ENCODE measurements around the gene GCGR. TPM values are rescaled to one million over a fixed set of nuclear protein-coding genes. Genes with fewer than 3 reads are reported as not detected.

Gene GCGR
- total RNA-seq: 7.8 TPM

DNA sequence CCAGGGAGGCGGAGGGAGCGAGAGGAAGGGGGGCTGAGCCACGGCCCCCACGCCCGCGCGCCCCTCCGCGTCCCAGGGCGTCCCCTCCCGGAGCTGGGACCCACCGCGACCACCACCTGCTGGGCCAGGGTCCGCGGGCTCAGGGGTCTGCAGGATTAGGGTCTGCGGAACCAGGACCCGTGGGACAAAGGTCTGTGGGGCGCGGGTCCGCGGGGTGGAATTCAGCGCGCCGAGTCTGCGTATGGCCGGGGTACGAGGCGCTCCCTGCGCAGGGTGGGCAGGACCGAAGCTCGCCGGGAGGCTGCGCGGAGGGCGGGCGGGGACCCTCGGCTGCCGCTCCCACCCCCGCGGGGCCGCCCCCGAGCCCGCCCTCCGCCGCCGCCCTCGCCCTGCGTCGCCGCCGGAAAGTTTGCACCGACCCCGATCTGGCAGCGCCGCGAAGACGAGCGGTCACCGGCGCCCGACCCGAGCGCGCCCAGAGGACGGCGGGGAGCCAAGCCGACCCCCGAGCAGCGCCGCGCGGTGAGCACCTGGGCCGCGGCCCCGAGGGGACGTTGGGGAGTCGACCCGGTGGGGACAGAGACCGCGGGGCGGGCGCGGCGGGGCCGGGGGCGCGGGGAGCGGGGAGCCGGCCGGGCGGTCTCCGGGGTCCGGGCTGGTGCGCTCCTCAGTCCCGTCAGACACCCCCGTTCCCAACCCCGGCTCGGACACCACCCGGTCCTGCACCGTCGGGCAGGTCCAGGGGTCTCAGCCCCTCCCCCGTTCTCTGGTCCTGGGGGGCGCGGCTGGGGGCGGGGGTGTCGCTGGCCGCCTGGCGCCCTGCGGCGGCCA, at the start of gene GCGR:
GCGR (plus strand) TSS at position 423 of the 831 bp plus-strand sequence. CDS start 4,869 bp downstream, outside the sequence.
- intact Hi-C loops (cut with DNase I): no loop called here
- ATAC-seq: no peak
- DNase-seq (ENCODE audit: low spot score): no peak

DNA sequence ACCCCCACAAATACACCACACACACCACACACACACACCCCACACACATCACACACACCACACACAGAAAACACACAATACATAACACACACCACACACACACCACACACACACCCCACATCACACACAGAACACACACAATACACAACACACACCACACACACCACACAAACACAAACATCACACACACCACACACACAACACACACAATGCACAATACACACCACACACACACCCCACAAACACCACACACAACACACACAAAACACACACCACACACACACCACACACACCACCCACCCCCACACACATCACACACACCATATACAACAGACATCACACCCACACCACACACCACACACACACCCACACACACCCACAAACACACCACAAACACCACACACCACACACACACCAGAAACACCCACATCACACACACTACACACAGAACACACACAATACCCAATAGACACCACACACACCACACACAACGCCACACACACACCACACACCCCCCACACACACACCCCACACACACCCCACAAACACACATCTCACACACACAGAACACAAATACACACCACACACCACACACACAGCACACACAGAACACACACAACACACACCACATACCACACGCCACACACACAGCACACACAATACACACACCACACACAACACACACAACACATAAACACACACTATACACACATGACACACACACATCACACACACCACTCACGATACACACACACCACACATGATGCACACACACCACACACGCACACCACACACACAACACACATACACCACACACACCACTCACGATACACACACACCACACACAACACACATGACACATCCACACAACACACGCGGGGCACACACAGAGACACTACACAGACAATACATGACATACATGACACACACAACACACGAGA, 11.0 kb upstream of the GCGR start:
- intact Hi-C loops (cut with DNase I): no loop called here
- ATAC-seq: no peak

DNA sequence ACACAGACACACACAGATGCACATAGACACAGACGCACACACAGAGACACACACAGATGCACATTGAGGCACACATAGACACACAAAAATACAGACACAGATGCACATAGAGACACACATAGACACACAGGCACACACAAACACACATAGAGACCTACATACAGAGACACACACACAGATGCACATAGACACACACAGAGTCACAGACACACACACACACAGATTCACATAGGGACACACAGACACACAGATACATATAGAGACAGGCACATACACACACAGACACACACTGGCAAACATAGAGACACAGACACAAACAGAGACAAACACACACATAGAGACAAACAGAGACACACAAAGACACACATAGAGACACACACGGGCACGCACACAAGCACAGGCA, 9.9 kb upstream of the GCGR start:
- ATAC-seq (no peak), DNase-seq (ENCODE audit: low spot score) (no peak)
- intact Hi-C loops (cut with DNase I): no loop called here

More for the DNA sequence above, 11.0 kb upstream of the GCGR start:
- no peak for DNase-seq (ENCODE audit: low spot score)

- intact Hi-C loops (cut with DNase I): no loop called here
- ATAC-seq (peak; percentile 79), DNase-seq (ENCODE audit: low spot score) (no peak)
These were observed 9.4 kb upstream of the GCGR start for GRCh38 chr17:81794509-81794908.

GRCh38 chr17:81801327-81801726, 2.6 kb upstream of the GCGR start:
- DNase-seq (ENCODE audit: low spot score): no peak
- ATAC-seq: no peak
- intact Hi-C loops (cut with DNase I): no loop called here

DNA sequence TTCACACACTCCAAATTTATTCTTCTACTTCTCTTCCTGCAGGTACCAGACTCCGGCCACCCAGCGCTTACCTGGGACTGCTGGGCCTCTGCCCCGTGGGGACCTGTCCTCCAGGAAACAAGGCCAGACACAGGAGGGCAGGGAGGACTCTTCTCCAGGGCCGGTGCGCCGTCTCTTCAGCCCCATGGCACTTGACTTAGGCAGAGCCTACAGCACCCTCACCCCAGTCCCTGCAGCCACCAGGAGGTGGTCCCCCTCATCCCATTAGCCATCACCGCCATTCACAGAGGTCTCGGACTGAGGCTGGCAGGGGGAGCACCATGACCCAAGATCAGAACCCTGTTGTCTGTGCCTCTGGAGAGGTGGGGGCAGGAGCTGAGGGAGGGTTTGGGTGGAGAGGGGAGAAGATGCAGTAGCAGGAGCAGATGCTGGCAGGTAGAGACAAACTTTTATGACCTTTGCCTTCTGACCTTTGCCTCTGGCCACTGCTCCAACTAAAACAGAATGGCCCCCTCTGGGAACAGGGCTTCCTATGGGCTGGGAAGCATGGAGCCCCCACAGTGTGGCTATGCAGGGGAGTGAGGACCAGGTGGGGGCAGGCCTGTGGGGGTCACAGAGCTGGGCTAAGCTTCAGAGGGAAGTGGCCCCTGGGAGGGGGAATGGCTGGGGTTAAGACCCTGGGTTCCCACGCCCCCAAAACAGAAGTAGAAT, 1.7 kb upstream of the GCGR start:
- intact Hi-C loops (cut with DNase I): no loop called here
- DNase-seq (ENCODE audit: low spot score): no peak
- no peak for ATAC-seq

GRCh38 chr17:81802856-81803643, 900 bp upstream of the GCGR start:
- intact Hi-C loops (cut with DNase I): no loop called here
- ATAC-seq (no peak), DNase-seq (ENCODE audit: low spot score) (no peak)

DNA sequence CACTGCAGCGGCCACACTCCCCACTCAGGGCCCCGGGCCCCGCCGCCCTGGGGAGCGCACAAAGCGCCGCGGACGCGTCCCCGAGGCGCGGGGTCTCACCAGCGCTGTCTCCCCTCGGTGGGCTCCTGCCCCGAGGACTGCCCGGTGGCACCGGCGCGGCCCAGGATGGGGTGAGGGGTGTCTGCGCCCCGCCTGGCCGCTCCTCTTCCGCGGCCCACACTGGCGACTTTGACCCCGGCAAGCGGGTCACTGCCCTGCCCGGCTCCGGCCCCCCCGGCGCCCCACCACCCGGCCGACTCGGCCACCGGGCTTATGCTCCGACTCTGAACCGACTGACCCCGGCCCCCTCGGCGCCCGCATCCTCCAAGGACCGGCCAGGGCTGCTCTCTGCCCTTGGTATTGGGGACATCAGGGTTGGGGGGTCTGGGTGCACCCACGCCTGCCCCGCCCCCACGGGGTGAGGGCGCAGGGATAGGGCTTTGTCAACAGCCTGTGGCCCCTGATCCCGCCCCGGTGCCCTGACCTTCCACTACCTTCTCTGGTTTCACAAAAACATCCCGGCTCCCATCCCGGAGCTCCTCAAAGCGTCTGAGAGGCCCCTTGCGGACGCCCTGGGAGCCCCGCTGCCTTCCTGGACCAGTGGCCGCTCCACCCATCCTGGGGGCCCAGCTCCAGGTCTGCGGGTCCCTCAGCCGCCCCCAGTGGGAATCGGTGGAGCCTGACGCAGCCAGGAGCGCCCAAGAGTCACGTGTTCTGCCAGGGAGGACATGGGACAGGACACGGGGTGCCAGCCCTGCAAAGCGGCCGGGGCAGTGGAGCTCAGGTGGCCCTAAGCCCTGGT, 829 bp downstream of the GCGR start:
- no peak for DNase-seq (ENCODE audit: low spot score)
- ATAC-seq: no peak
- intact Hi-C loops (cut with DNase I): no loop called here

DNA sequence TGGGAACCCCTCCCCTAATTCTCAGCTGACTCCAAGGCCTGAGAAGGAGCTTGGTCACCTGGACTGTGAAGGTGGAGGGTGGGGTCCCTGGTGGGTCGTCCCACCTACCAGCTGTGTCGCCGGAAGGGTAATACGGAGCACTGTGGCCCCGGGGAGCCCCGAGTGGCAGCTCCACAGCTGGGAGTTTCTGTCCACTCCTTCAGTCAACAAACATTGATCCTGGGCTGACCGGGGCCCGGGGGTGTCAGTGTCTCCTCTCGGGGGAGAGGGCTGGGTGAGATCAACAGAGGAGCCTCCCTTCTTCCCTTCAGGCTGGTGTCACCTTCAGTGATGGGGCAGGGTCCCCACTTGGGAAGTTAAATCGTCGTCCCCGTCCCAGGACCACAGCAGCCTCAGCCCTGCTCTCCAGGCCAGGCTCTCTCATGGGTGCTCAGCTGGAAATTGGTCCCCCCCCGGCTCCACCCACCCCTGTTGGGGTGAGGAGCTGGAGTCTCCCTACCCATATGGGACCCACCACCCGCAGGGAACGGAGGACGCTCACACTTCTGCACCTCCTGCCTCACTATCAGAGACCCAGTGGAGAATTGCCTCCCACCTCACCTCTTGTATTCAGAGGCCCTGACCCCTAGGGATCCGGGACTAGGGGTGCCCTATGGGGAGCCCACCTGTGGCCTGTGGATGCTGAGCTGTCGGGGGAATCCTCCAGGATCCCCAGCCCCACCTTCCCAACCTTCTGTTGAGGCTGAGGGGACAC, 1.9 kb downstream of the GCGR start:
- intact Hi-C loops (cut with DNase I): no loop called here
- DNase-seq (ENCODE audit: low spot score) (no peak), ATAC-seq (no peak)

- ATAC-seq: no peak
- DNase-seq (ENCODE audit: low spot score): no peak
- intact Hi-C loops (cut with DNase I): no loop called here
These were observed 2.7 kb downstream of the GCGR start for GRCh38 chr17:81806461-81807209.

- no peak for ATAC-seq
These were observed 3.3 kb downstream of the GCGR start for GRCh38 chr17:81807210-81807719.

GRCh38 chr17:81807839-81808238, 3.9 kb downstream of the GCGR start:
- ATAC-seq: no peak
- intact Hi-C loops (cut with DNase I): no loop called here
- no peak for DNase-seq (ENCODE audit: low spot score)

More at GRCh38 chr17:81807210-81807719, 3.3 kb downstream of the GCGR start:
- intact Hi-C loops (cut with DNase I): no loop called here
- DNase-seq (ENCODE audit: low spot score): no peak

- ATAC-seq (no peak), DNase-seq (ENCODE audit: low spot score) (no peak)
- intact Hi-C loops (cut with DNase I): no loop called here
These were observed 5.0 kb downstream of the GCGR start for GRCh38 chr17:81808778-81809555.

DNA sequence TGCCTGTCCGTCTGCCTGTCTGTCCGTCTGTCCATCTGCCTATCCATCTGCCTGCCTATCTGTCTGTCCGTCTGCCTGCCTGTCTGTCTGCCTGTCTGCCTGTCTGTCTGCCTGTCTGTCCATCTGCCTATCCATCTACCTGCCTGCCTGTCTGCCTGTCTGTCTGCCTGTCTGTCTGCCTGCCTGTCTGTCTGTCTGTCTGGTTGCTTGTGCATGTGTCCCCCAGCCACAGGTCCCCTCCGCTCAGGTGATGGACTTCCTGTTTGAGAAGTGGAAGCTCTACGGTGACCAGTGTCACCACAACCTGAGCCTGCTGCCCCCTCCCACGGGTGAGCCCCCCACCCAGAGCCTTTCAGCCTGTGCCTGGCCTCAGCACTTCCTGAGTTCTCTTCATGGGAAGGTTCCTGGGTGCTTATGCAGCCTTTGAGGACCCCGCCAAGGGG, 5.6 kb downstream of the GCGR start:
- no peak for DNase-seq (ENCODE audit: low spot score)
- no peak for ATAC-seq
- intact Hi-C loops (cut with DNase I): no loop called here

DNA sequence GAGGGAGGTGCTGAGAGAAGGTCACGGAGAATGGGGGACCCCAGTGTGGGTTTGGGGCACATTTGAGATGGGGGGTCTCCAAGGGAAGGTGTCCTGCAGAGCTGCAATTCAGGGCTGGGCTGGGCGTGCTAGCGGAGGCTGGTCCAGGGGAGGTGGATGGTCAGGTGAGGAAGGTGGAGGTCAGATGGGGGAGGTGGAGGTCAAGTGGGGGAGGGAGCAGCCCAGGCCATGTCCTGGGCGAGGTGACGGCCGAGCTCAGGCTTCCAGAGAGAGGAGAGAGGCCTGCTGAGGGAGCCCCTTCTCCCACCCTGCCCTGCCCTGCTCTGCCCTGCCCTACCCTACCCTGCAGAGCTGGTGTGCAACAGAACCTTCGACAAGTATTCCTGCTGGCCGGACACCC, 6.5 kb downstream of the GCGR start:
- DNase-seq (ENCODE audit: low spot score): no peak
- ATAC-seq: no peak
- intact Hi-C loops (cut with DNase I): no loop called here

All from sciatic nerve (tissue), 2 donors.